GM18520 (cell line): ENCODE results near the gene KLK10.

Experiments
- ATAC-seq: cut with Tn5 transposase; IDR thresholded peaks from one replicate; pipeline ENCODE4 v1.9.1; 2021; ENCODE audit not compliant: unreplicated experiment

Gene KLK10

GRCh38 chr19:51026554-51026831 lies 7.0 kb upstream of the KLK10 start, which contains the start of gene KLK11:
Gene KLK11 (minus strand): TSS chr19:51026616. CDS start chr19:51025631, 985 bp downstream.
- no peak for ATAC-seq

GRCh38 chr19:51025809-51026553 lies 6.5 kb upstream of the KLK10 start:
- ATAC-seq: no peak

- no peak for ATAC-seq
Observed at GRCh38 chr19:51025401-51025800, 5.9 kb upstream of the KLK10 start.

- ATAC-seq: no peak
Observed at GRCh38 chr19:51024924-51025323, 5.4 kb upstream of the KLK10 start.

- ATAC-seq: no peak
Observed at GRCh38 chr19:51023946-51024345, 4.4 kb upstream of the KLK10 start.

- ATAC-seq: no peak
Observed at GRCh38 chr19:51022526-51022925, 3.0 kb upstream of the KLK10 start.

- no peak for ATAC-seq
Observed at GRCh38 chr19:51020988-51021651, 1.6 kb upstream of the KLK10 start.

- ATAC-seq: no peak
Observed at GRCh38 chr19:51018745-51019543, 565 bp downstream of the KLK10 start.

GRCh38 chr19:51016798-51017683 lies 2.5 kb downstream of the KLK10 start:
- ATAC-seq: no peak

GRCh38 chr19:51015691-51016267 lies 3.7 kb downstream of the KLK10 start:
- no peak for ATAC-seq

- no peak for ATAC-seq
Observed at GRCh38 chr19:51014242-51014641, 5.3 kb downstream of the KLK10 start.

- ATAC-seq: no peak
Observed at GRCh38 chr19:51012661-51013190, 6.8 kb downstream of the KLK10 start.

GRCh38 chr19:51010066-51010795 lies 9.3 kb downstream of the KLK10 start:
- ATAC-seq: no peak

GRCh38 chr19:51009061-51009891 lies 10.2 kb downstream of the KLK10 start:
- ATAC-seq: no peak

- no peak for ATAC-seq
Observed at GRCh38 chr19:51007488-51007887, 12.0 kb downstream of the KLK10 start.

- no peak for ATAC-seq
Observed at GRCh38 chr19:51006406-51006805, 13.1 kb downstream of the KLK10 start.

GRCh38 chr19:51005248-51005647 lies 14.3 kb downstream of the KLK10 start:
- no peak for ATAC-seq

- ATAC-seq: no peak
Observed at GRCh38 chr19:51003316-51003715, 16.2 kb downstream of the KLK10 start.
